ENCODE results near the gene TRIM36. TPM values are rescaled to one million over a fixed set of nuclear protein-coding genes. Genes with fewer than 3 reads are reported as not detected.

TRIM36 gene
- total RNA-seq, 1 experiment from 2014 or later = 12.6 TPM

- peak overlapping the region; percentile 82 for H3K9ac ChIP-seq (ENCODE audit: low read length)
- POLR2A ChIA-PET = interaction anchor here (1.0 kb wide), 1 partner anchor 20 kb away, joined by 3 read pairs; no protein-coding TSS in a partner anchor
- H3K4me1 ChIP-seq (ENCODE audit: control insufficient read depth in 1 of 2, insufficient read depth in 2 of 2, low read length in 2 of 2) = peaks cover 11 to 22% of the 10 kb centered on the region in 2 experiments; a peak in 3 of 4 replicates
- no TSS peak for BruUV-seq (replicated peaks)
- no peaks in the 10 kb centered on the region for H3K36me3 ChIP-seq (ENCODE audit: control insufficient read depth in 1 of 2, insufficient read depth in 2 of 2, low read length in 2 of 2)
- peak overlapping the region; percentile 81 for H2AFZ ChIP-seq (ENCODE audit: low read depth, low read length, poor library complexity, severe bottlenecking)
- RAD21 ChIA-PET (ENCODE audit: low non-redundant PET in 1 of 2, low total read pairs in 2 of 2, uncharacterized antibody in 2 of 2, unreplicated experiment in 2 of 2) = no interaction called here
- intact Hi-C loops (cut with micrococcal nuclease) = no loop called here
- CTCF ChIA-PET = no interaction called here
- no peaks in the 10 kb centered on the region for H4K20me1 ChIP-seq (ENCODE audit: insufficient read depth)
- peak overlapping the region; percentile 67 to 89 for H3K4me3 ChIP-seq (replicated peaks in 1 of 2; ENCODE audit: low read depth in 1 of 2, low read length in 2 of 2)
- H3K27ac ChIP-seq (ENCODE audit: low read depth, low read length) = peak overlapping the region; percentile 68
- no peaks in the 10 kb centered on the region for H3K79me2 ChIP-seq (ENCODE audit: insufficient read depth, low read length)
- no peaks in the 10 kb centered on the region for H3K27me3 ChIP-seq (ENCODE audit: insufficient read depth, low read length)
- H3K9me2 ChIP-seq (ENCODE audit: insufficient read depth) = no peaks in the 10 kb centered on the region
- H3K9me3 ChIP-seq (ENCODE audit: control insufficient read depth in 1 of 2, insufficient read depth in 1 of 2, low read depth in 1 of 2, low read length in 2 of 2) = peaks cover 0 to 3% of the 10 kb centered on the region in 2 experiments; a peak in 1 of 4 replicates
- TF ChIP-seq, protein P1, sequence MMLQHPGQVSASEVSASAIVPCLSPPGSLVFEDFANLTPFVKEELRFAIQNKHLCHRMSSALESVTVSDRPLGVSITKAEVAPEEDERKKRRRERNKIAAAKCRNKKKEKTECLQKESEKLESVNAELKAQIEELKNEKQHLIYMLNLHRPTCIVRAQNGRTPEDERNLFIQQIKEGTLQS (IDR thresholded peaks at IDR 0.05) = no peak
- TF ChIP-seq EZH2 (IDR thresholded peaks at IDR 0.05) (no peak), YY1 (IDR thresholded peaks at IDR 0.05; ENCODE audit: extremely low read depth, insufficient replicate concordance, low read depth, low read length) (no peak), MAX (IDR thresholded peaks at IDR 0.05) (no peak)
- no peak for DNase-seq (ENCODE audit: low read depth, low spot score)
- peak overlapping the region; percentile 98 for H3K4me2 ChIP-seq (ENCODE audit: low read length)
- ATAC-seq = peak; percentile 29
These were observed 750 bp downstream of the TRIM36 start for GRCh38 chr5:115168829-115169486.

DNA sequence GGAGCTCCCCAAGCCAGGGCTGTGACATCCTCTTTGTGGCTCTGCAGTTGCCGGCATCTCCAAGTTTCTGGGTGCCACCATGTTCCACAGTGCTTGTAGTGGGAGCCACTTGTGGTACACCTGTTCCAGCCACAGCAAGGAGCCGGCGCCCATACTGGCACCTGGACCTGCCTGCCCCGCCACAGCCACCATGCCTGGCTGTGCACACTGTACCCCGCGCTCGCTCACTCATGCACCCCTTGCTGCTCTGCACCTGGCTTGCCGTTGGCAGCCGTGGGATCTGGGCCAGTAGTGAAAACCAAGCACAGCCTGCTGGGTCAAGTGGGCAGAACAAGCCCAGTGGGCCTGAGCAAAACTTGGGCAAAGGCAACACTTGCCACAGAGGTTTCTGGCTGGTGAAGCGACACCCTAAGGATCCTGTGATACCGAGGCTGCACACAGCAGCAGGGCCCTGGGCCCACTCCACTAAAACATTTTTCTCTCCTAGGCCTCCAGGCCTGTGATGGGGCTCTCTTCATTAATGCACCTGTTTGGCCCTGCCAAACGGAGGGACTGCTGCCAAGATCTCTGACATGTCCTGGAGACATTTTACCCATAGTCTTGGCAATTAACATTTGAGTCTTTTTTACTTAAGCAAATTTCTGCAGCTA is 2.8 kb downstream of the TRIM36 start:
- H3K9me2 ChIP-seq (ENCODE audit: insufficient read depth) = no peaks in the 10 kb centered on the region
- ATAC-seq (no peak), DNase-seq (ENCODE audit: low read depth, low spot score) (no peak)
- ChIA-PET POLR2A (no interaction called here), CTCF (no interaction called here), RAD21 (ENCODE audit: low non-redundant PET in 1 of 2, low total read pairs in 2 of 2, uncharacterized antibody in 2 of 2, unreplicated experiment in 2 of 2) (no interaction called here)
- peaks cover 0 to 3% of the 10 kb centered on the region in 2 experiments; a peak in 1 of 4 replicates for H3K9me3 ChIP-seq (ENCODE audit: control insufficient read depth in 1 of 2, insufficient read depth in 1 of 2, low read depth in 1 of 2, low read length in 2 of 2)
- H4K20me1 ChIP-seq (ENCODE audit: insufficient read depth) = no peaks in the 10 kb centered on the region
- no peak overlapping the region for H2AFZ ChIP-seq (ENCODE audit: low read depth, low read length, poor library complexity, severe bottlenecking)
- no peaks in the 10 kb centered on the region for H3K27me3 ChIP-seq (ENCODE audit: insufficient read depth, low read length)
- BruUV-seq (replicated peaks) = no TSS peak
- peaks cover 11 to 22% of the 10 kb centered on the region in 2 experiments; a peak in 3 of 4 replicates for H3K4me1 ChIP-seq (ENCODE audit: control insufficient read depth in 1 of 2, insufficient read depth in 2 of 2, low read length in 2 of 2)
- H3K36me3 ChIP-seq (ENCODE audit: control insufficient read depth in 1 of 2, insufficient read depth in 2 of 2, low read length in 2 of 2) = no peaks in the 10 kb centered on the region
- H3K27ac ChIP-seq (ENCODE audit: low read depth, low read length) = no peak overlapping the region
- intact Hi-C loops (cut with micrococcal nuclease) = no loop called here
- TF ChIP-seq, protein P2, sequence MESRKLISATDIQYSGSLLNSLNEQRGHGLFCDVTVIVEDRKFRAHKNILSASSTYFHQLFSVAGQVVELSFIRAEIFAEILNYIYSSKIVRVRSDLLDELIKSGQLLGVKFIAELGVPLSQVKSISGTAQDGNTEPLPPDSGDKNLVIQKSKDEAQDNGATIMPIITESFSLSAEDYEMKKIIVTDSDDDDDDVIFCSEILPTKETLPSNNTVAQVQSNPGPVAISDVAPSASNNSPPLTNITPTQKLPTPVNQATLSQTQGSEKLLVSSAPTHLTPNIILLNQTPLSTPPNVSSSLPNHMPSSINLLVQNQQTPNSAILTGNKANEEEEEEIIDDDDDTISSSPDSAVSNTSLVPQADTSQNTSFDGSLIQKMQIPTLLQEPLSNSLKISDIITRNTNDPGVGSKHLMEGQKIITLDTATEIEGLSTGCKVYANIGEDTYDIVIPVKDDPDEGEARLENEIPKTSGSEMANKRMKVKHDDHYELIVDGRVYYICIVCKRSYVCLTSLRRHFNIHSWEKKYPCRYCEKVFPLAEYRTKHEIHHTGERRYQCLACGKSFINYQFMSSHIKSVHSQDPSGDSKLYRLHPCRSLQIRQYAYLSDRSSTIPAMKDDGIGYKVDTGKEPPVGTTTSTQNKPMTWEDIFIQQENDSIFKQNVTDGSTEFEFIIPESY (IDR thresholded peaks at IDR 0.05; ENCODE audit: extremely low read depth, insufficient replicate concordance, low read length) = no peak
- no peak for TF ChIP-seq FOSL1 (IDR thresholded peaks at IDR 0.05; ENCODE audit: low read depth)
- TF ChIP-seq EGR1 (IDR thresholded peaks at IDR 0.05; ENCODE audit: low read depth) = no peak
- no peak for TF ChIP-seq SRF (IDR thresholded peaks at IDR 0.05; ENCODE audit: low read depth)
- TF ChIP-seq CBX3 (IDR thresholded peaks at IDR 0.05; ENCODE audit: low read depth) = no peak
- TF ChIP-seq MAX (IDR thresholded peaks at IDR 0.05) = no peak
- TF ChIP-seq TCF7L2 (IDR thresholded peaks at IDR 0.05; ENCODE audit: borderline replicate concordance, extremely low read depth, insufficient read depth, insufficient read length) = no peak
- TF ChIP-seq RAD21 (IDR thresholded peaks at IDR 0.05; ENCODE audit: low read depth) = no peak
- no peak for TF ChIP-seq SP1 (IDR thresholded peaks at IDR 0.05; ENCODE audit: low read depth)
- no peak overlapping the region for H3K4me2 ChIP-seq (ENCODE audit: low read length)
- H3K9ac ChIP-seq (ENCODE audit: low read length) = no peak overlapping the region
- H3K4me3 ChIP-seq (replicated peaks in 1 of 2; ENCODE audit: low read depth in 1 of 2, low read length in 2 of 2) = no peak overlapping the region
- H3K79me2 ChIP-seq (ENCODE audit: insufficient read depth, low read length) = no peaks in the 10 kb centered on the region
